NOMO-1 treated with dmso at 0.1 percent for 144 hours (cell line): ENCODE results near the gene RFX3.

Source experiments
- DNase-seq: peaks from one replicate; lab custom pipeline; 2025; ENCODE audit not compliant: unreplicated experiment; lab: John Stamatoyannopoulos, UW

RFX3 gene

GRCh38 chr9:3478549-3478953, 47.2 kb downstream of the RFX3 start:
- DNase-seq, result no peak

DNA sequence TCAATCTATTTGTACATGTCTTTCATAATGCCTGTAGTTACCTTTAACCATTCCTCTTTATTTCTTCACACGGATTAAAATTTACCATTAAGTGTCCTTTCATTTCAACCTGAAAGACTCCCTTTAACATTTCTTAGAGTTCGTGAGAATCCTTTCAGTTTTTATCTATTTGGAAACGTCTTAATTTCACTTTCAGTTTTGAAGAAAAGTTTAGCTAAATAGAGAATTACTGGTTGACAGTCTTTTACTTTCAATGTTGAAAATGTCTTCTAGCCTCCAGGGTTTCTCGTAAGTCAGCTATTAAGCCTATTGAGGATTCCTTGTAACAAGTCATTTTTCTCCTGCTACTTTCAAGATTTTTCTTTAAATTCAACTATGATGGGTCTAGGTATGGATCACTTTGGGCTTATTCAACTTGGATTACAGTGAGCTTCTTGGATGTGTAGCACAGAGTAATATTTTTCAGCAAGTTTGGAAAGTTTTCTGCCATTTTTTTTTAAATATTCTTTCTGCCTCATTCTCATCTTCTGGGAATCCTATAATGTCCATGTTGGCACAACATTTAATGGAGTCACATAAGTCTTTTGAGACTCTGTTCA, 48.5 kb downstream of the RFX3 start:
- no peak for DNase-seq

DNA sequence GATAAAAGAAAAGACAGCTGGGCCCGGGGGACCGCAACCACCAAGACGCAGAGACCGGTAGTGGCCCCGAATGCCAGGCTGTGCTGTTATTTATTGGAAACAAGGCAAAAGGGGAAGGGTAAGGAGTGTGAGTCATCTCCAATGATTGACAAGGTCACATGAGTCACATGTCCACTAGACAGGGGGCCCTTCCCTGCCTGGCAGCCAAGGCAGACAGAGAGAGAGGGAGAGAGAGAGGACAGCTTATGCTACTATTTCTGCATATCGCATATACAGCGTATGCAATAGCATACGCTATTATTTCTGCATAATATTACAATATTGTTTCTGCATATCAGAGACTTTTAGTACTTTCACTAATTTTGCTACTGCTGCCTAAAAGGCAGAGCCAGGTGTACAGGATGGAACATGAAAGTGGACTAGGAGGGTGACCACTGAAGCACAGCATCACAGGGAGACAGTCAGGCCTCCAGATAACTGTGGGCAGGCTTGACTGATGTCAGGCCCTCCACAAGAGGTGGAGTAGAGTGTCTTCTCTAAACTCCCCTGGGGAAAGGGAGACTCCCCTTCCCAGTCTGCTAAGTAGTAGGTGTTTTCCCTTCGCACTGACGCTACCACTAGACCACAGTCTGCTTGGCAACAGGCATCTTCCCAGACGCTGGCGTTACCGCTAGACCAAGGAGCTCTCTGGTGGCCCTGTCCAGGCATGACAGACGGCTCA, 50.3 kb downstream of the RFX3 start:
- DNase-seq, result no peak

- no peak for DNase-seq
Measured at GRCh38 chr9:3474821-3475220, 51.0 kb downstream of the RFX3 start.

GRCh38 chr9:3473405-3473804, 52.4 kb downstream of the RFX3 start:
- DNase-seq, result no peak

DNA sequence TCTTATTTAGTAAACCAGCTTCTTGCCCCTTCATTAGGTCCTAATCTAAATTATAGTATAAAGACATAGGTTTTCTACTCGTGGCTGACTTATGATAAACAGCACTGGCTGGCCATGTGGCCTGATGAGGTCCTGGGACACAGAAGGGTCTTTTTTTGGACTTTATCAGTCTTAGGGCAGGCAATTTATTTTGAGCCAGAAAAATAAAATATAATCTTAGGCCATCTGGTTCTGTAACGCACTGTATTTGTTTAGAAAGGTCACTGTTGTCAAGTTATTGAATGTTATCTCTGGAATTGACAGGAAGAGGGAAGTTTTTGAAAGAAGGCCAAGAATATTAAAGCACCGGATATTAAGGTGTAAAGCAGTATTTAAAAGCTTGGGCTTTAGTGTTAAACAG, 53.9 kb downstream of the RFX3 start:
- no peak for DNase-seq

DNA sequence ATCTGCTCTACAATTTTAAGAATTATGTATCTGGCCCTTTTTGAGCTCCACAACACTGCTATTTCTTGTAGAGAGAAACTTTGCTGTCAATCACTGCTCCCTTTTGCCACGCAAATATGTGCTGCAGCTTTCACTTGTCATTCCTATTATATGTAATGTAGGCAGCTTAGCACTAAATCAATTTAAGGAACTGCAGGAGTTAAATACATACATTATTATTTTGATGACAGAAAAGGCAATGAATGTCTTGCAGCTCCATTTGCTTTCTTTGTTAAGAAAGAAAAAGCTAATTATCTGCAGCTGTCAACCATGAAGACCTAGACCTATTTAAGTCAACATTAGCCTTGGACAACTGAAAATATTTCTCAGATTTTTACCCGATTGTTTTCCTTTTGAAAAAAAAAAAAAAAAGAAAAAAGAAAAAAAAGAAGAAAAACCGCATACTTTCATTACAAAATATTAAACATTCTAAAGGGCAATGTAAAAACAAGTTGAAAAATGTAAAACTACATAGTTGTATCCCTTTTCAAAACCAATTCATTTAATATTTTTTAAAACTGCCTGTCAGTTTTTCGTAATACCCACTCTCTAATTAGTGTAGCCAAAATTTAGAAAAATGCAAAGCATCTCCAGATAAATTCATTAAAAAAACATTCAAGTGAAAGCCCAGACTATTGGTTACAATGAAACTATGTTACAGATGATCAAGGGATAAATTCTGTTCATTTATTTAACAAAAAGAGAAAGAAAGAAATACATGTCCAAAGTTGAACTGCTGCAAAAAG, 57.2 kb downstream of the RFX3 start:
- DNase-seq, result no peak

- DNase-seq, result no peak
Measured at GRCh38 chr9:3467593-3468219, 58.1 kb downstream of the RFX3 start.

DNA sequence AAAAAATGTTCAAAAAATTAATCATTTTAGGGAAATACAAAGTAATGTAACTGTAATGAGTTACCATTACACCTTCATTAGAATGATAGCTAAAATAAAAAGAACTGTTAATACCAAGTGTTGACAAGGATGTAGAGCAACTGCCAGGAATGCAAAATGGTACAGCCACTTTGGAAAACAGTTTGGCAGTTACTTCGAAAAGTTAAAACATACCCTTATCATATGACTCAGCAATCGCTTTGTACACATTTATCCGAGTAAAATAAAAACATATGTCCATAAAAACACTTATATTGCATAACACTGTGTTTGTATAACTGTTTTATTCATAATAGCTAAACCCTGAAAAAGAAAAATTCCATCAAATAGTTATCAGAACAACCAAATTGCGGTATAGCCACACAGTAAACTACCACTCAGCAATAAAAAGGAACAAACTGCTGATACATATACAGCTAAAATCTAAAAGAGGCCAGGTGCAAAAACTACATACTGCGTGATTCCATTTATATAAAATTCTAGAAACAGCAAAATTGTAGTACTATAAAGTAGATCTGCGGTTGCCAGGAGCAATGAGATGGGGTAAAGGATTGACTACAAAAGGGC, 61.7 kb downstream of the RFX3 start:
- no peak for DNase-seq

DNA sequence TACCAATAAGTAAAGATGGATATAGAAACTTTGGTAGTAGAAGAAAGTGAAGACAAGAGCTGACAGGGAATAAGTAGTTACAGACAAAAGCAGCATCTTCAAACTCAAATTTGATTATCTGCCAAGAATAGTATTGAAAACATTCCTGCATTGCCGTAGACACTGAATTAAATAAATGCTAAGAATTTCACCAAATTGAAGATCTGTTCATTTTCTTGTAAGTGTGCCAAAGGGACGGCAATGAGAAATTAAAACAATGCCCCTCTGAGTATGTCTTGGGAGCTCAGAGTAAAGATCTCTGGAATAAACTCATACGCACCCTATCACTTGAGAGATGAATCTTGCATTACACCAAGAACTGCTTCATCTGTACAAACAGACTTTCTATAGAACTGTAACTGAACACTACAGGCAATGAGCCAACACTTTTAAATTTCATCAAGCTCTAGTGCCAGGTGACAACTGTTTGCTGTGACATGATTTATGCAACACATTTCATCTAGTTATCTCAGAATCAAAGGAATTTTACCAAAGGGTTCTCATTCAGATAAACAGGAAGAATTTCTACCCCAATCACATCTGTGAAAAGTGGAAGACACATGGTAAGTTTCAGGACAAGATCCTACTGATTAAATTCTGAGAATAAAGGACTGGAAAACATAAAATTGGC, 66.9 kb downstream of the RFX3 start:
- no peak for DNase-seq

- no peak for DNase-seq
Measured at GRCh38 chr9:3457175-3457574, 68.6 kb downstream of the RFX3 start.

DNA sequence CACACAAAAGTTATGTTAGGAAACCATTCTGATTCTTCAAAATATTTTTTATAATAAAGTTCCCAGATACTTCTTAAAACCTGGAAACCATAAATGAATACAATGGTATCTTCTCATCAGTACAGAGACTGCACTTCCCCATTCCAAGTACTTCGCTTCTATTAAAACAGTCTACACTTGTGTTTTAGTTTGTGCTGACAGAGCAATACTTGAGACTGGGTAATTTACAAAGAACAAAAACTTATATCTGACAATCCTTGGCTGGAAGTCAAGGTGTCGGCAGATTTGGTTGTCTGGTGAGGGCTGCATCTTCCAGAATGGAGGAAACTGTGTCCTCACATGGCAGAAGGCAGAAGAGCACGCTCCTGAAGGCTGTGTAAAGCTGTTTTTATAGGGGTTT, 70.1 kb downstream of the RFX3 start:
- DNase-seq, result no peak

GRCh38 chr9:3455094-3455493, 70.7 kb downstream of the RFX3 start:
- DNase-seq, result no peak

DNA sequence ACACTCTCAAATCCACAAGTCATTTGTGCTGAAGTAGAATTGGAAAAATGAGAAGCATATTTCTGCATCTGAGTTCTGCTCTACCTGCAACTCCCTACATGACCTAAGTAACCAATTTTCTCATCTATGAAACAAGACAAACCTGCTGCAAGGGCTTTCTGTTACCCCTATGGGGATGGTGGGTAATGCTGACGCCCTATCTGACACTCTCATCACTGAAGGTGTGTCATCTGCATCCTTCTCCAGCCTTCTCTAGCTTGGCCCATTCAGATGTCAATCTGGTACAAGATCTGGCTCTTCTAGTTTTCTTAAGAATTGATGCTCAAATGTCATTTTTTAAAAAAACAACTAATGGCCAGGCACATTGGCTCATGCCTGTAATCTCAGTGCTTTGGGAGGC, 73.8 kb downstream of the RFX3 start:
- DNase-seq, result no peak

- no peak for DNase-seq
Measured at GRCh38 chr9:3447788-3448187, 78.0 kb downstream of the RFX3 start.

- DNase-seq, result no peak
Measured at GRCh38 chr9:3447143-3447542, 78.7 kb downstream of the RFX3 start.

DNA sequence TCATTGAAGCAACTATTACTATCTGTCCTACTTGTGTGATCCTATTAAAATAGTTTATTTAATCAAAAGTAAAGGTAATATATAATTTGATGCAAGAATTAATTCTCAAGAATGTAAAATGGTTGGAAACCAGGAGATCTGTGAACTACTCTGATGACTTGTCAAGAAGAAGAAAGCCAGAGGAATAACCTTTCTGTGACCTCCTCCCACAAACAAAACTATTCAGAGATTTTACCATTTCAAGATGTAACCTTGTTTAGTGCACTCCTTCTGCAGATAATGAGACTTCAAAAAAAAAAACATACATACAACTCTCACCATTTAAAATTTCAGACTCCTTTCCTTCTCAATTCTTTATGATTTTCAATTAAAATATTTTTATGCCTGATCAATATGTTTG, 79.5 kb downstream of the RFX3 start:
- no peak for DNase-seq

DNA sequence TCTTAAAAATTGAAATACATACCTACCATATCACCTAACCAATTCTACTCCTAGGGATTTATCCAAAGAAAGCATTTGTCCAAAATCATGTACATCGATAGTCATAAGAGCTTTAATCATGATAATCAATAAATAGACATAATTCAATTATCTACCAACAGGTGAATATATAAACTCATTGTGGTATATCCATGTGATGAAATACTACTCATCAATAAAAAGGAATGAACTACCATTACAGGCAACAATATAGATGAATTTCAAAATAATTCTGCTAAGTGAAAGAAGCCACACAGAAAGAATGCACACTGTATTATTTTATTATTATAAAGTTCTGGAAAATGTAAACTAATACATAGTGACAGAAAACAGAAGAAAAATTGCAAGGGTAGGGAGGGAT, 81.8 kb downstream of the RFX3 start:
- DNase-seq, result no peak

- DNase-seq, result peak; percentile 2
Measured at GRCh38 chr9:3441197-3441816, 84.5 kb downstream of the RFX3 start.

- no peak for DNase-seq
Measured at GRCh38 chr9:3436629-3437420, 89.0 kb downstream of the RFX3 start.
